ENCODE data around the gene ACP1.
A peak's percentile ranks its signal among the peaks of the same experiment; 100 is the strongest.

The ACP1 gene

DNA sequence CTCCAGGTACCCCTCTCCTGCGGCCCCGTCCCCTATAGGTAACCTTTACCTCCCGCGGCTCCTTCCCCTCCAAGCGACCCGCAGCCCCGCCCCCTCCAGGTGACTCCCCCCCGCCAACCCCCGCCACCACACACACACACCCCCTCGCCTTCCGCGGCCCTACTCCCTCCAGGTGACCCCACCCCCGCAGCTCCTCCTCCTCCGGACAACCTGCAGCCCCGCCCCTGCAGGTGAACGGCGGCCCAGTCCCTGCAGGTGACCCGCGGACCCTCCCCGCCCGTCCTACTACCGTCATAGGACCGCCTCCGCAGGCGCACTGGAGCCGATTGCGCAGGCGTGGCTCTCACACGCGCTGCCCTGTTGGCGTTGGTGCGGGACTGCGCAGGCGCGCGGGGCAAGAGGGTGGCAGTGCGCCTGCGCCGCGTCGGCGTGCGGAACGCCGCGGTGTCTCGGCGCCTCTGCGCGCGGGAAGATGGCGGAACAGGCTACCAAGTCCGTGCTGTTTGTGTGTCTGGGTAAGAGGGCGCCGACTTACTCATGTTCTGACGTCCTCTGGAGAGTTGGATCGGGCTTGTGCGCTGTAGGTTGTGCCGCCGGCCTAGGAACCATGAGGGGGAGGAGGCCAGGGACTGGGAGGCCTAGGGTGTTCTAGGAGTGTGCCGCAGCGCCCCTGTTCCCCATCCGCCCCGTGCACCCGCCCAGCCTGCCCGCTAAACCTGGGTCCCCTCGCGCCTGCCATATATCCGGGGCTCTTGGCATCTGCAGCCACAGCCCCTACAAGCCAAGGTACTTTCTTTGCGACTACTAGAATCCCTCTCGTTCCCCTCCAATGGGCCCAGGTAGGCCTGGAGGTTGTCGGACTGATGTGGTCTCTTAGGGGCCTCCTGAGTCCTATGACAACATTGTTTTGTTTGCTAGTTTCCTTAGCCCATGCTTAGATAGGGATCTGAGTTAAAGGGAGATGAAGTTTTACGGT is at the start of gene ACP1:
Gene ACP1 (plus strand): TSS at position 455 of the 976 bp plus-strand sequence. CDS start 18 bp downstream, at position 473.
- DNase-seq: peak; percentile 86 to 94 (median 90)

DNA sequence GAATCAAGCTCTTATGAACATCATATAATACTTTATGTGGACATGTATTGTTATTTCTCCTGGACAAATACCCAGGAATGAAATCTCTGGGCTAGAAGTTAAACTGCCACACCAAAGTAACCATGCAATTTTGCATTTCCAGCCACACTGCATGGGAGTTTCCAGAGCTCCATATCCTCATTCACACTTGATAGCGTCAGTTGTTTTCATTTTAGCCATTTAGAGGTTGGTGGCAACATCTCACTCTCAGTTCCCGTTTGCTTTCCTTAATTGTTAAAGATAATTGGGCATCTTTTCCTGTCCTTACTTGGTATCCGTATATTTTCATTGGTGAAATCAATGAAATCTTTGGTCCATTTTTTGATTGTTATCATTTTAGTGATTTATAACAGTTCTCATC is 48.7 kb upstream of the ACP1 start:
- DNase-seq: no peak

DNA sequence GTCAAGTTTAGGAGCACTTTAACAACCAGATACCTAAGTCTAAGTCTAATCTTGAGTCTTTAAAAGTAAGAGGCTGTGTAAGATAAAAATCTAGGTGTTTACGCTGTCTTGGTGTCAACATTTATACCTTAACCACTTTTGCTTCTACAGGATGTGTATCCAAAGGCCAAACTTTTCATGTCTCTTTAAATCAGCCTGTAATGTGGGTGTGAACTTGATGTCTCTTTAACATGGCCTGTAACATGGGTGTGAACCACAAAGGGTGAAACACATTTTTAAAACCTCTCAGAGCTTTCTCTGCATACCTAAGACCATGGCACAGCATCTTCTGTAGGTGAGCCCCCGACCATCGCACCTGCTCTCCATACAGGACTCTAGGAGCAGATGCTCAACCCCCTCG is 41.3 kb upstream of the ACP1 start:
- no peak for DNase-seq

DNA sequence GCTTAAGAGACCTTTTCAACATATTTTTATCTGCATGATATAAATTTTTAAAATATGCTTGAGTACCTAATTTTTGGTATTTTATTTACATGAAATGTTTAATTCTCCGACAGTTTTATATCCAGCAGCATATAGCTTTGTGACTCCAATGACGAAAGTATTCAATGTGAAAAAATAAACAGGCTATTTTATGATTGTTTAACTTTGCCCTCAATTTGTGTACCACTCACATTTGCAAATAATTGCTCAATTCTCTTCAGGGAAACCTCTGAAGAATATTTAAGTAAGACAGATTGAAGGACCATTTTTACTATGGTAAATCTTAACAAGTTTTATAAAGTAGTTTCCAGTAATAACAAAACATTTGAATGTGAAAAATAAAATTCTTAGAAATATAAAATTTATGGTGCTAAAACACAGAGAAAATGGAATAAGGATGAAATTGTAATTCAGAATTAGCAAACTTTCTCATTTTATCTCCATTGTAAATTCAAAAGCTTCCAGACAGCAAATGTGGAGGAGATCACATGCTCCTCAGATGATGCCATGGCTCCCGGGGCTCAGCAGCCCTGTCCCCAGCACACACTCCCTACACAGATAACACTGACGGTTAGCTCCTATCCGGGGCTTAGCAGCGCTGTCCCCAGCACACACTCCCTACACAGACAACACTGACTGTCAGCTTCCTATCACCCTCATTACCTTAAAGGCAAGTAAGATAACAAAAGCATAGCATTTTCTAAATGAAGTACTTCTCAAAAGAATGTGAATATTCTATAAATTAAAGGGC is 40.6 kb upstream of the ACP1 start:
- DNase-seq: no peak

DNA sequence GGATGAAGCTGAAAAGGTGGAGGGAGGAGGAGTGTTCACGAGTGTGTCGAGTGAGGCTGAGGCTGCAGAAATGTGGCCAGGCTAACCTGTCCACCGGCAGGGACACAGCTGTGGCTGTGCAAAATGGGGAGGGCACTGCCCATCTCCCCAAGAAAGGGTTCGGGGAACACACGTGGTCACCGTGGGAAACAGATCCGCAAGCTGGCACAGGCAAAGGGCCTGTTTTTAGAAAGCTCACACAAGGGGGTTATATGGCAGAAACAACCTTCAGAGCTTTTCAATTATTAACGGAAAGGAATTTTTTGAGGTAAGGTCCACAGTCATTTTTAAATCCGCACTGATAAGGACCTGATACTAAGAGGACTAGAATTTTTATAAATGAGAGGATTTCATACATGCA is 36.6 kb upstream of the ACP1 start:
- DNase-seq: no peak

DNA sequence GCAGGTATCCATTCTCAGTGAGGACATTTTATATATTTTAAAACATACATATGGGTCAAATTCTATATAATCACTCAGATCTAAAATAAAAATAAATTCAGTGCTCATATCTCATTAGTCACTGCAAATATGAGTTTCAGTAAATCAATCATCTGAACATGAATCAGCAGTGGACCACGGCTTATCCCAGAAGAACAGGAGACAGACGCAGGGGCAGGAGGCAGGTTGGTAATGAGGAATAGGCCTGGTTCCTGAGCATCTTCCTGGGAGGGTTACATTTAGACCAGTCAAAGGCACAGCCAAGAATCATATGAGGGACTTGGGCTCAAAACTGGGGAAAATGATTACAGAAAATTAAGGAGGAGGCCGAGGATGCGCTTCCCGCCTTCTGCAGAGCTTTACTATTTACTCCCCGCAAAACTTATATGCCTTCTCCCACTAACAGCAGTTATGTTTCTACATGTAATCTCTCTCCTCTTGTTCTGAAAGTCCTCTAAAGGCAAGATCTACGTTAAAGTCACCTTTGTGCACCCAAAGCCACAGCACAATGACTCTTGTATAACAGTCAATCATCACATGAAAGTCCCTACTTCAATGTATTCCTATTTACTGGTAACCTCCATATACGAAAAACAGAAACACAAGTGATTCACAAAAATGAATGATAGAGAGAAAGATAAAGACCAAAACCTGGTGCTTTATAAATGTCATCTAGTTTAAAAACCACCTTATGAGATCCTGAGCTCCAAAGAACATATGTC is 36.0 kb upstream of the ACP1 start:
- no peak for DNase-seq

DNA sequence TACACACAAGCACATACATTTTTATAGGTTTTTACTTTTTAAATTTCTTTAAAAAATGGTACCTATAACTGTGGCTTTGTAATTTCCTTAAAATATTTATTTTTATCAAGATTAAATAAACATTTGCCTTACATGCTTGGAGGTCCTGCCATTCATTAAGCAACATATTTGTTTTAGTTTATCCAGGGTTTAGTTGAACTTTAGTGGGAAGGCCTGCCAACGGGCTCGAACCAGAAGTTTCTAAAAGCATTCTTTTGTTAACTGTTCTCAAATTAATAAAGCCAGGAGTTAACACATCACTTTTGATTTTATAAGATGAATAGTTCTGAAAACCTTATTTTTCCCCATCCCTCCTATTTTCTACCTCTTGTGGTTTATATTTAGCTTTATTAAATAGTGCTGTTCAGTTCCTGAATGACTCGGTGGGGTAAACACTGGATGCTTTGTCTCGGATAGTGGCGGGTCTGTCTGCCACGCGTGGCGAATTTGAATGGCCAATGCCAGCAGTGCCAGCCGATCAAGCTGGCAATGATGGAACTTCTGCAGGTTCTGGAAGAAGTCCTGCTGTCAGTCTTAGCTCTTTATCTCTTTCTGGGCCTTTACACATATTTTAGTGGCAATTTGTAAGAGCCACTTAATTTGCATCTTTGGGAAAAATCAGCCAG is 33.1 kb upstream of the ACP1 start:
- no peak for DNase-seq

DNA sequence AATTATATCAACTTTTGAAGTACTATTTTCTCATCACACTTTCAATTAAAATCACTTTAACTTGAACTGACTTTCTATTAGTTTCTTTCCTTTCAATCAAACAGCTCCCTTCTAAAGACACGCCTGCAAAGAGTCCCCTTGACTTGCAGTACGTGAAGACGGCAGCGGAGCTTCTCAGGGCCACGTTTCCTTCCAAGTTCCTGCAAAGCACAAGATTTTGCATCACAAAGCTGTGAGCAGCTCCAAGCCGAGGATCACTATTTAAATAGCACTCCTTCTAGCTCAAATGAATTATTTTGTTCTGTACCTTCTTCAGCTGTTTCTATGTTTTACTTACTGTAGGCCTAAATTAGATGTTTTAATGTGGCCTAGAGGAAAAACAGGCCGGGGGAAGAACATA is 31.7 kb upstream of the ACP1 start:
- DNase-seq: no peak

DNA sequence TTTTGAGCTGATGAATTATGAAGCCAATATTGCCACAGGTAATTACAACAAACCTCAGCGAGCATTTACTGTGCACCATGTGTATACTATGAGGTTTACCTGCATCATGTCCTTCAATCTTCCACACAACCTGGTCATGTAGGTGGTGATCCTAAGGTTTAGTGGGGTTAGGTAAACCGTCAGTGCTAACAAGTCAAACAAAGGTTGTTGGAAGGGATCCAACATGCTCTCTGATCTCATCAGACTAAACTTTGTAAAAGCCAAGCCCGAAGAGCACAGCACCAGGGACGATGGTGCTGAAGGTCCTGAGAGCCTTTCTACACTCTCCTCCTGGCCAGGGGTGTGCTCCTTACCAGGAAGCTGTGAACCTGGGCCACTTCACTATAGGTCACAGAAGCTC is 30.3 kb upstream of the ACP1 start:
- no peak for DNase-seq

DNA sequence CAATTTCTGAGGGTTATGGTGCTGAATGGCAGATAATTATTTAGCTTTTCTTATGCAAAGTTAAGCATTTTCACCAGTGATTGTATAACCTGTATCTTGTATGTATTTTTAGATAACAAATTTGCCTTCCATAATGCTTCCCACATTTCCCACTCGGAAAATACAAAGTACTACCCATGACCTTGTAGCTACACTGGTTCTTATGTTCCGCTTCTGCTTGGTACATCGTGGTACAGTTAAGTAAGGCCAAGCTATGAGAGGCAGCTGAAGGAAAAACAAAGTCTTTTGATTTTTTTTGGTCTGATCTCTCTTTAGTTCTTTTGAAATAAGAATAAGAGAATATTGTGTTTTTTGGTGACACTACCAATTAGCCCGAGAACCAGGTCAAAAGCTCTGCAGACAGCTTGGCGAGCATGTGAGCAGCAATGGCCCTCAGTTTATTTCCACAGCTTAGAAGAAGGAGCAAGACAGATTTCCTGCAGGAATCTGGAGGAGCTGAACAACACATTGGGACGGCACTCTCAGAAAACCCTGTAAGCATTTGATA is 27.7 kb upstream of the ACP1 start:
- no peak for DNase-seq

DNA sequence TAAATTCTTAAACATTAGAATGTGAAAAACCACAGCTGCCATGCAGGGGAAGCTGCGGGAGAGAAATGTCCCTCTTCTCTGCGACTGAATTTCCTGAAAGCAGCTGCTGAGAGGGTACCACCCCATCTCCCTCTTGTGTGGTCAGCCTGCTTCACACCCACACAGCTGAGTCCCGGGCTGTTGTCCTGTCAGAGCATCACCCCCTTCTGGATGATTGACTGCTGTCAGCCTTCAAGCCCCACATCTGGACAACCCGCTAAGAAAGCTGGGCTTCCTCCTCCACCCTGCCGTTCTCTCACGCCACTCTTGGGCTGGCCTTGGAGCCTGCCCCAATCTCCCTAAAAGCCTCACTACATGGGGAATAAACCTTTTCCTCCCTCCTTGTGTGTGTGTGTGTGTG is 26.9 kb upstream of the ACP1 start:
- DNase-seq: no peak

DNA sequence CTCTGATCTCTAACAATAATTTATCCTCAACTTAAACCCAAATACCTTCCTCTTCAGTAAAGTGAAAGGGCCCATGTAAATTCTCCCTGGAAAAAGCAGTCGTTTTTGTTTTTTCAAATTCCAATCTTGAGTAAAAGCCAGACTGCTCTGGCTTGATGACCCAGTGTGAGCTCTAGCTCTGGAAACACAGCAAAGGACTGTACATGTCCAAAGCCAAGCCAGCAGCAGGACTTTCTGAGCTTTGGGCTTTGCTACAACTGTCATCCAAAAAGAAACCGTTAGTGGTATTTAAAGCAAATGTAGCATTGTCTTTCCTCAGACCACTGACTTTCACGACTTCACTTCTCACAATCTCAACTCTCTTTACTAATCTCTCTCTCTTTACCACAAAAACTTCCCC is 26.3 kb upstream of the ACP1 start:
- DNase-seq: no peak

DNA sequence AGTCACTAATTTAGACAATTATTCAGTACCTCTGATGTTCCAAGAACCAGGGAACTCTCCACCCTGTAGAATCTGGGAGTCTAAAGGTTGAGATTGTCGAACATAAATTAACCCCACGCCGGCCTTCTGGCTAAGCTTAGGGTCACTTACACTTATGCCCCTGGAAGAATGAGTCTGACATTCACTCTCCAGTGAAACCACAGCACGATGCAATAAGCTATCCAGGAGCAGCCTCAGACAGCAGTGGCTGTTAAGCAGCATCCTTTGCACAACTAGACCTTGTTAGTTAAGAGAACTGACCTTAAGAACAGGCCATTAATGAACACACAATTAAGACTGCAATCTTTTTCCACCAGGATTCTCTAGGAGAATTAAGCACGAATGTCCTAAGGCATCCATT is 25.9 kb upstream of the ACP1 start:
- DNase-seq: no peak

DNA sequence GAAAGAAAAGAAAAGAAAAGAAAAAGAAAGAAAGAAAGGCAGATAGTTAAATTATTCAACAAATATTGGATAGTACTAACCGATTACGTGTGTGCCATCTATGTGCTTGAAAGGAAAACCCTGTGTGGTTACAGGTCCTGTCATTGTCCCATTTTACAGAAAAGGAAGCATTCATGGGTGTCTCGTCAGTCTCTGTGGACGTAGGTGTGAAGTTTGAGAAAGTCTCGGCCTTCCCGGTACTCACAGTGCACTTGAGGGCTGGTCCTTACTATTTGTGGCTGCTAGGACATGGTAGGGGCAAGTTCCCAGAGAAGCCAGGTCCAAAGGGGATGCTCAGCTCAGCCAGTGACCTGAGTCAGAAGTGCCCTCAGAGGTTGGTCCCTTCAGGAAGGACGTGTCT is 20.2 kb upstream of the ACP1 start:
- no peak for DNase-seq

DNA sequence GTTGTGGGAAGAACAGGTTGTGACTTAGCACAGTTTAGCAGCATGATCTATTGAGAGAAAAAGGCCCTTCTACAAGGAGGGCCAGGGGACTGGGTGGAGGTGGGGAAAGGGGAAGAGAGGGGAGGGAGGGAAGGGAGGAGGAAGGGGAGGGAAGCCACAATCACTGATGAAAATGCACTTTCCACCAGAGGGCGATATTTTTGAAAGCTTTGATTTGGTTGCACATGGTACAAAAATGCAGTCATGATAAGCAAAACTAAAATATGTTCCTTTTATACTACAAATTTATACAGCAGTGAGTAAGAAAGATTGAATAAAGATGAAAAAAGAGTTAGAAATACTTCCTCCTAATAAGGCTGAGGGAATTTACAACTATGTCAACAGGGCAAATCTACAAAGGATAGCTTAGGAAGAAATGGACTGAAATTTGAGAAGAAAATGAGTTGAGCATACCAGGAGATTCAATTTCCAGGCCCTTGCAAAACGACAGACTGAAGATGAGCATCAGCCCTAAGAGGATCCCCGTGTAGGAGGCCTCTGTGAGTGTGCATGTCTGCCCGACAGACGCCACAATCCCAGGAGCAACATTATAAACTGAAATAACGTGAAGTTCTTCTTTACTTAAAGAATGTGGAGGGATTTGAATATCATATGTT is 18.1 kb upstream of the ACP1 start:
- no peak for DNase-seq

DNA sequence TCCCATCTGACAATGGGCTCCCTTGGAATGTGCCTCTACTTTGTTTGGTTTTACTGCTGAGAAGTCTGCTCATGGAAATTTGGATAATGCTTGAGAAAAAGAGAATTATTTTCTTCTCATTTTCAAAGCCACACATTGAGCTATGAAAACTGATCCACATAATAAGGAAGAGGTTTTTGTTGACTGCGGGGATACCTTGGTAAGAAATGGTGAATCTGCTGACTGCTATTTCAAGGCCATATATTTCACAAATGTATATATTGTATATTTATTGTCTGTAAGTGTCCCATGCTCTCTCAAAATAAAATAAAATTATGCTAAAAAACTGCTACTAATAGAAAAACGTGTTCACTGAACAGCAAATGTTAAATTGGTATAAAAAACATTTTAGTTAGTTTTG is 16.0 kb upstream of the ACP1 start:
- DNase-seq: no peak

DNA sequence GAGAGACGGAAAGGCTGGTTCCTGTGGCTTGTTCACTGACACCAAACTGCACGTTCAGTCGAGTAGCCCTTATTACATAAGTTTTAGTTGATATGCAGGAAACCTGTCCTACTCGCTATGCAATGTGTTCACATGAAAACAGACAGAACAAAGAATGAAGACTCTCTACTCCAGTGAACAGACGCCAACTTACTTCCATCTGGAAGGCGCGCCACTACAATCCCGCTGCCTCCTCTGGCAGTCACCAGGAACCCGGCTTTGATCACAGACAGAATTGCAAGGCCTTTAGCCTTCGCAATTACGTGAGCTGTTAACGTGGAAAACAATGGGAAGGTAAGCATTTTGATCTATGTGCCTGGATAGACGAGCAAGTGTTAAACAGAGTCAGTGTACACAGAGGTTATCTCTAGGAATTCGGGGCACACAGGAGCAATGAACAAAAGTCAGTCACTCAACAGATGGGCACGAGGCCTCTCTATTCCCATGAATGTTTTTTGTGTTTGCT is 15.2 kb upstream of the ACP1 start:
- DNase-seq: no peak

DNA sequence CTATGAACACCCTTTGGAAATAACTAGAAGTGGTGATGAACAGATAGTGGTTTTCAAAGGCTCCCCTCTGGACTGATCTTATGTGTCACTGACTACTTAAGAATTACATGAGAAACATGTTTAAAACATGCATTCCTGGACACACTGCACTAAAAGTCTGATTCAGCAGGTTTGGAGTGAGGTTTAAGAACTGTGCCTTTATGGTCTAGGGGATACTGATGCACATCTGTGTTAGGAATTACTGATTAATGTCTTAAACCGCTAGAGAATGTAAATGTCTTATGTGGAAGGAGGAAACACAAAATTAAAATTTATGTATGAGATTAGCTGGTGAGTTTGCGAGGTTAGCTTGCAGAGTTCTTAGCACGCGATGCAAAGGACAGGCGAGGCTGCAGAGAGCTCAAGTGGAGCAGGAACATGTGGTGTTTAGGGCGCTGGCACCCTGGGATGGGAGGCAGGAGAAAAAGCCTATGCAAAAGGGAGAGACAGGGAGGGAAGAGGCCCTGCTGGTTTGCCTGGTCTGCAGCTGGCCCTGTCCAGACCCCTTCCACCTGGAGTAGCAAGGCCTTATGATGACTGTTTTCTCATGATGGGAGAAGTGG is 12.6 kb upstream of the ACP1 start:
- no peak for DNase-seq

DNA sequence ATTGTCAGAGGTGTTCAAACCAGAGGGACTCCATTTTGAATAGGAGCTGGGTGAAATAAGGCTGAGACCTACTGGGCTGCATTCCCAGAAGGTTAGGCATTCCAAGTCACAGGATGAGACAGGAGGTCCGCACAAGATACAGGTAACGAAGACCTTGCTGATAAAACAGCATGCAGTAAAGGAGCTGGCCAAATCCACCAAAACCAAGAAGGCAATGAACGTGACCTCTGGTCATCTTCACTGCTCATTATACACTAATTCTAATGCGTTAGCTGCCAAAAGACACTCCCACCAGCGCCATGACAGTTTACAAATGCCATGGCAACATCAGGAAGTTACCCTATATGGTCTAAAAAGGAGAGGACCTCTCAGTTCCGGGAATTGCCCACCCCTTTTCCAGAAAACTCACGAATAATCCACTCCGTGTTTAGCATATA is 11.5 kb upstream of the ACP1 start:
- DNase-seq: no peak

DNA sequence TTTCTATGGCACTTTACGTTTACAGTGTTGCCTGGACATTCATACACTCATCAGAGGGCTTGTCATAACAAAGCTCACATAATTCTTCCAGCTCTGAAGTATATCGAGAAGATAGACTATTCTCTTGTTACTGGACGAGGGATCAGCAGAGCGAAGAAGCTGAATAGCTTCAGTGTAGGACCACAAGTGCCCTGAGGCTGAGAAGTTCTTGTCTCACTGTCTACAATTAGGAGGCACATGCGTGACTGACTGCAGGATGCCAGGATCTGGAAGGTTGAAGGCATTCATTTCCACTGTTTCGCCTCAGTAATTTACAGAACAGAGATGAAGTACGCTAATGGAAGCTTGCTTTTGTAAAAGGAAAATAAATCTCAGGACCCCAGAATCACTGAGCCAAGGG is 10.5 kb upstream of the ACP1 start:
- no peak for DNase-seq

DNA sequence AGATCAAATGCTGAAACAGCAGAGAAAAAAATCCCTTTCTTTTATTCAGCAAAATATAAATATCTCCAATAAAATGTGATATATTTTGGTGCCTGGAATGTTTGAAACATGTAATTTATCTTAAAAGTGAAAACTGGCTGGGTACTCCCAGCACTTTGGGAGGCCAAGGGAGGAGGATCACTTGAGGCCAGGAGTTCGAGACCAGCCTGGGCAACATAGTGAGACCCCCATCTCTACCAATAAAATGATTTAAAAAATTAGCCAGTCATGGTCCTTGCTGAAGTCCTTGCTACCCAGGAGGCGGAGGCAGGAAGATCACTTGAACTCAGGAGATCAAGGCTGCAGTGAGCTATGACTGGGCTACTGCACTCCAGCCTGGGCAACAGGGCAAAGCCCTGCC is 9.6 kb upstream of the ACP1 start:
- DNase-seq: no peak
